Activated CD8-positive, alpha-beta T cell treated with anti-CD3 and anti-CD28 coated beads for 36 hours (primary cell): ENCODE data around the gene TTC23. TPM values are rescaled to one million over a fixed set of nuclear protein-coding genes. Genes with fewer than 3 reads are reported as not detected.

ENCODE experiments used
- ATAC-seq: fragments of 200-7000 bp; cut with Tn5 transposase; one replicate; pipeline ENCODE4 v1.10.0; 2021; ENCODE audit warnings: mild to moderate bottlenecking, moderate library complexity
- CTCF ChIA-PET: fragments of 350-600 bp; sonication (Branson Sonifier 250); formaldehyde crosslinking; loops from one replicate; lab custom pipeline; 2021; ENCODE audit warnings: antibody characterized with exemption; lab: Charles Lee
- POLR2A ChIA-PET: fragments of 350-600 bp; sonication (Branson Sonifier 250); formaldehyde crosslinking; loops from one replicate; lab custom pipeline; 2021; ENCODE audit warnings: antibody characterized with exemption; lab: Charles Lee
- DNase-seq: peaks from one replicate; pipeline ENCODE4 v3.0.0-alpha.2; 2020
- H3K27ac Mint-ChIP-seq: one replicate; pipeline ENCODE4 v1.8.0; 2021; ENCODE audit warnings: mild to moderate bottlenecking, mixed read lengths
- H3K27me3 Mint-ChIP-seq: one replicate; pipeline ENCODE4 v1.8.0; 2021; ENCODE audit warnings: mixed read lengths
- H3K36me3 Mint-ChIP-seq: one replicate; pipeline ENCODE4 v1.8.0; 2021; ENCODE audit warnings: low read depth, mixed read lengths
- H3K4me1 Mint-ChIP-seq: one replicate; pipeline ENCODE4 v1.8.0; 2021; ENCODE audit warnings: low read depth, mixed read lengths
- H3K4me3 Mint-ChIP-seq: one replicate; pipeline ENCODE4 v1.8.0; 2021; ENCODE audit warnings: mild to moderate bottlenecking, moderate library complexity, mixed read lengths
- H3K9me3 Mint-ChIP-seq: one replicate; pipeline ENCODE4 v1.8.0; 2021; ENCODE audit warnings: mixed read lengths
- intact Hi-C: fragments of 100-400 bp; cut with micrococcal nuclease; formaldehyde crosslinking; loops from one replicate; pipeline ENCODE4 v1.10.0; 2022
- total RNA-seq, 2 experiments: library from RNA; stranded (reverse); gene quantifications; one replicate each; pipeline ENCODE4 v1.2.3, GENCODE V29; 2021
- TF ChIP-seq, protein P1 (sequence below): fragments of 200-600 bp; IDR thresholded peaks from one replicate; pipeline ENCODE4 v1.8.0; 2022; ENCODE audit warnings: antibody characterized with exemption, mild to moderate bottlenecking

The TTC23 gene
- total RNA-seq, 2 experiments from 2014 or later = 4.3 to 4.4 TPM

GRCh38 chr15:99092554-99093172, 156.7 kb downstream of the TTC23 start:
- CTCF ChIA-PET = interaction anchor here (1.7 to 2.3 kb wide), 2 partner anchors 8 to 12 kb away, joined by 3 to 13 read pairs; no protein-coding TSS in a partner anchor
- peaks cover 6% of the 10 kb centered on the region for H3K4me1 Mint-ChIP-seq
- no peaks in the 10 kb centered on the region for H3K9me3 Mint-ChIP-seq
- POLR2A ChIA-PET = no interaction called here
- no peak overlapping the region for H3K27ac Mint-ChIP-seq
- TF ChIP-seq, protein P1, sequence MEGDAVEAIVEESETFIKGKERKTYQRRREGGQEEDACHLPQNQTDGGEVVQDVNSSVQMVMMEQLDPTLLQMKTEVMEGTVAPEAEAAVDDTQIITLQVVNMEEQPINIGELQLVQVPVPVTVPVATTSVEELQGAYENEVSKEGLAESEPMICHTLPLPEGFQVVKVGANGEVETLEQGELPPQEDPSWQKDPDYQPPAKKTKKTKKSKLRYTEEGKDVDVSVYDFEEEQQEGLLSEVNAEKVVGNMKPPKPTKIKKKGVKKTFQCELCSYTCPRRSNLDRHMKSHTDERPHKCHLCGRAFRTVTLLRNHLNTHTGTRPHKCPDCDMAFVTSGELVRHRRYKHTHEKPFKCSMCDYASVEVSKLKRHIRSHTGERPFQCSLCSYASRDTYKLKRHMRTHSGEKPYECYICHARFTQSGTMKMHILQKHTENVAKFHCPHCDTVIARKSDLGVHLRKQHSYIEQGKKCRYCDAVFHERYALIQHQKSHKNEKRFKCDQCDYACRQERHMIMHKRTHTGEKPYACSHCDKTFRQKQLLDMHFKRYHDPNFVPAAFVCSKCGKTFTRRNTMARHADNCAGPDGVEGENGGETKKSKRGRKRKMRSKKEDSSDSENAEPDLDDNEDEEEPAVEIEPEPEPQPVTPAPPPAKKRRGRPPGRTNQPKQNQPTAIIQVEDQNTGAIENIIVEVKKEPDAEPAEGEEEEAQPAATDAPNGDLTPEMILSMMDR = no peak
- ATAC-seq = no peak
- H3K36me3 Mint-ChIP-seq = no peaks in the 10 kb centered on the region
- peaks cover 3% of the 10 kb centered on the region for H3K27me3 Mint-ChIP-seq
- intact Hi-C loops = no loop called here
- no peak overlapping the region for H3K4me3 Mint-ChIP-seq
- DNase-seq = no peak

GRCh38 chr15:99090938-99091337, 158.4 kb downstream of the TTC23 start:
- DNase-seq (no peak), ATAC-seq (no peak)
- H3K36me3 Mint-ChIP-seq = no peaks in the 10 kb centered on the region
- no peak overlapping the region for H3K4me3 Mint-ChIP-seq
- H3K9me3 Mint-ChIP-seq = no peaks in the 10 kb centered on the region
- H3K27ac Mint-ChIP-seq = no peak overlapping the region
- H3K27me3 Mint-ChIP-seq = no peaks in the 10 kb centered on the region
- intact Hi-C loops = no loop called here
- POLR2A ChIA-PET = interaction anchor here (1.1 kb wide), 1 partner anchor 77 kb away, joined by 3 read pairs; no protein-coding TSS in a partner anchor
- CTCF ChIA-PET = interaction anchor here (1.2 to 2.3 kb wide), 2 partner anchors 10 to 15 kb away, joined by 6 to 13 read pairs; no protein-coding TSS in a partner anchor
- TF ChIP-seq, protein P1 = no peak
- H3K4me1 Mint-ChIP-seq = peaks cover 6% of the 10 kb centered on the region

DNA sequence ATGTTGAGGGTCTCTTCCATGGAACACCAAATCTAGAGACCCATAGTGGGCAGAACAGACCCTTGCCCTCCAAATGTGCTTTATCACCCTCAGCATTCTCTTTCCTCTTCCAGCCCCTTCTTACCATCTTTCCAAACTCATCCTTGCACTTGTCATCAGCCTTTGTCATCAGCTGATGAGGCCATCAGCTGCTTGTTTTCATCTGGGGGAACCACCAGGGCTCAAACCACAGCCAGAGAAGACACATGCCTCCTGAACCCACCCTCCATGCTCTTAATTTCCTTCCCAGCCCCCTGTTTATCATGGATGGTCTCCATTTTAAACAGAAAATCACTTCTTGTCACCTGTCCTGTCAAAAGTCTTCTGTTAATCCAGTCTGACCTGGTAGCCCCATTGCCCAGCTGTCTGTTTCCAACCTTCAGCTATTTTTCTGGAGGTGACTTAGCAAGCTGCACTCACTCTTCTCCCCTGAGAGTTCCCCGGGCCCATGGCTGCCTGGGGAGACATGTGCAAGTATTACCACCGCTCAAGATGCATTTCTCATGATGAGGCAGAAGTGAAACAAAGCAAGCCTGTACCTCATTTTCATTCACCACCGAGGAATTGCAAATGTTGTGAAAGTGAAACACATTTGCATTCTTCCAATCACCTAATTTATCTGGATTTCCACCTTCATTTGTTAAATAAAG, 159.2 kb downstream of the TTC23 start:
- TF ChIP-seq, protein P1 = no peak
- Mint-ChIP-seq H3K36me3 (no peaks in the 10 kb centered on the region), H3K4me3 (no peak overlapping the region), H3K4me1 (peaks cover 6% of the 10 kb centered on the region), H3K27me3 (no peaks in the 10 kb centered on the region), H3K9me3 (no peaks in the 10 kb centered on the region), H3K27ac (peak overlapping the region; percentile 26)
- CTCF ChIA-PET = interaction anchor here (1.1 to 2.3 kb wide), 3 partner anchors 10 to 14 kb away, joined by 4 to 13 read pairs (median 6); no protein-coding TSS in a partner anchor
- intact Hi-C loops = no loop called here
- DNase-seq (no peak), ATAC-seq (peak; percentile 42)
- POLR2A ChIA-PET = no interaction called here

- no peaks in the 10 kb centered on the region for H3K9me3 Mint-ChIP-seq
- ATAC-seq = no peak
- H3K36me3 Mint-ChIP-seq = no peaks in the 10 kb centered on the region
- no peaks in the 10 kb centered on the region for H3K27me3 Mint-ChIP-seq
- no peak for DNase-seq
- no peak overlapping the region for H3K4me3 Mint-ChIP-seq
- peaks cover 6% of the 10 kb centered on the region for H3K4me1 Mint-ChIP-seq
- intact Hi-C loops = no loop called here
- POLR2A ChIA-PET = interaction anchor here (1.5 kb wide), 1 partner anchor 9 kb away, joined by 3 read pairs; no protein-coding TSS in a partner anchor
- TF ChIP-seq, protein P1 = no peak
- CTCF ChIA-PET = interaction anchor here (0.6 to 1.5 kb wide), 3 partner anchors 10 to 150 kb away, joined by 3 read pairs; no protein-coding TSS in a partner anchor
- no peak overlapping the region for H3K27ac Mint-ChIP-seq
These were observed 161.9 kb downstream of the TTC23 start for GRCh38 chr15:99087405-99087943.

- H3K27me3 Mint-ChIP-seq = peaks cover 2% of the 10 kb centered on the region
- H3K4me1 Mint-ChIP-seq = peaks cover 6% of the 10 kb centered on the region
- no peak overlapping the region for H3K27ac Mint-ChIP-seq
- TF ChIP-seq, protein P1 = no peak
- intact Hi-C loops = no loop called here
- DNase-seq = no peak
- no peak for ATAC-seq
- no peaks in the 10 kb centered on the region for H3K36me3 Mint-ChIP-seq
- H3K9me3 Mint-ChIP-seq = no peaks in the 10 kb centered on the region
- POLR2A ChIA-PET = no interaction called here
- CTCF ChIA-PET = interaction anchor here (1.4 to 1.5 kb wide), 2 partner anchors 8 to 14 kb away, joined by 3 to 5 read pairs; no protein-coding TSS in a partner anchor
- H3K4me3 Mint-ChIP-seq = no peak overlapping the region
These were observed 163.1 kb downstream of the TTC23 start for GRCh38 chr15:99086327-99086667.
